Measurements from ENCODE around the gene NEDD8.

The NEDD8 gene

DNA sequence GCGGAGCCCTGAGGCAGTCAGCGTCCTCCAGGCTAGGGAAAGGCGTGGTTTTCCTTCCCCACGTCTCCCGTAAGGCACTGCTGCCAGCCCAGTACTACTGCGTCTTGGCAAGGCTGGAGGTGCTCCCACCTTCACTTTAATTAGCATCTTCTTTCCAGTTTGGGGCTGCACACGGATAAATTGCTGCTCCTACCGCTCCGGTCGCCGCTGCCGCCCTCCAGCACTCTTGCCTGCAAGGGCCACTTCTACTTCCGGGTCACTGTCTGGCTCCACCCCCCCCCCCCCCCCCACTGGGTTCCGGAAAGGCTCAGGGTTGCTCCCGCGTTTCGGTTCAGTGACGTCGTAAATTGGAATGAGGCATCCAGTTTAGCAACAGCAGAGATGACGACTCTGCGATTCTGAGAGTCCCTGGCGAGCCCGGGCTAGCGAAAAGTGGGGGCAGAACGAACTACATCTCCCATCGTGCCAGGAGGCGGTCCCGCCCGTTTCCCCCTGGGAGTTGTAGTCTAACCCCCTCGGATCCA lies at the start of gene NEDD8:
Gene NEDD8 (minus strand): TSS at position 247 of the 524 bp plus-strand sequence. CDS start 100 bp downstream, at position 147.
- peak; percentile 94 for DNase-seq (ENCODE audit: low spot score)

DNA sequence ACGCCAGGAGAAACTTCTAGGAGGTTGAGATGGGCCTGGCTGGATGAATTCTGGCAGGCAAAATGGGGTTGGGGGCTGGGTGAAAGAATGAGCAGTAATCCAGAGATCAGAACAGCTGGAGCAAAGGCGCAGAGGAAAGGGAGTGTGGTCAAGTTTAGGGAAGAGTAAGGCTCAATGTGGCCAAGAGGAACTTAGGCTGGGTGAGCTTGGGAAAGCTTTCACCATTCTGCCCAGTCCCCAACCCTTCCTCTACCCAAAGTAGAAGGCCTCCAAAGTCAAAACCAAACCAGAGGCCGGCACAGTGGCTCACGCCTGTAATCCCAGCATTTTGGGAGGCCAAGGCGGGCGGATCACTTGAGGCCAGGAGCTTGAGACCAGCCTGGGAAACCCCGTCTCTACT lies 49.5 kb upstream of the NEDD8 start:
- no peak for DNase-seq (ENCODE audit: low spot score)

DNA sequence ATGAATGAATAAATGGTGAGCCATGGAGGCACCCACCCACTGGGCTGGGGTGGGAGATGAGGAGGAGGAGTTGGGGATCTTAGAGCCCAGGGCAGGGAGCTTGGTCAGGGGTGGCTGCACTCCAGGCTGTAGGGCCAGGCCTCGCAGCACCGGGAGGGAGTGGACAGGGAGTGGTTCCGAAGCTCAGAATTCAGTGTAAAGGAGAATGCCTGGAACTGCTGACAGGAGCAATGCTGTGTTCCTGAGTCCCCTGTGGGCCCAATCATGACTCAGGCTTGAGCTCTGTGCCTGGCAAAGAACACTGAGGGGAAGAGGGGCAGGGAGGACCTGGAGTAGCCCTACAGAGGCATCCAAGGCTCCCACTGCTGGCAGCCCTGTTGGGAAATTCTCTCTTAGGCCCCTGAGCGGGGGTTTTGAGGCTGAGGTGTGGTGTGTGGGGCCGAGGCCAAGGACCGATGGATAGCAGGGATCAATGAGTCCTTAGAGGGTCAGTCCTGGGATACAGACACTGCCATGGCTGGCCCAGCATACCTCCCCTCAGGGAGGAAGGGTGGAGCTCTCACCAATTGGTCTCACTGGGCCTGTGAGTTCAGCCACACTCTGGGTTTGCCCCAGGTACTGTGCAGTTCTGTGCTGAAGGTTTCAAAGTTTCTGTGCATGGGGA lies 48.8 kb upstream of the NEDD8 start:
- no peak for DNase-seq (ENCODE audit: low spot score)

DNA sequence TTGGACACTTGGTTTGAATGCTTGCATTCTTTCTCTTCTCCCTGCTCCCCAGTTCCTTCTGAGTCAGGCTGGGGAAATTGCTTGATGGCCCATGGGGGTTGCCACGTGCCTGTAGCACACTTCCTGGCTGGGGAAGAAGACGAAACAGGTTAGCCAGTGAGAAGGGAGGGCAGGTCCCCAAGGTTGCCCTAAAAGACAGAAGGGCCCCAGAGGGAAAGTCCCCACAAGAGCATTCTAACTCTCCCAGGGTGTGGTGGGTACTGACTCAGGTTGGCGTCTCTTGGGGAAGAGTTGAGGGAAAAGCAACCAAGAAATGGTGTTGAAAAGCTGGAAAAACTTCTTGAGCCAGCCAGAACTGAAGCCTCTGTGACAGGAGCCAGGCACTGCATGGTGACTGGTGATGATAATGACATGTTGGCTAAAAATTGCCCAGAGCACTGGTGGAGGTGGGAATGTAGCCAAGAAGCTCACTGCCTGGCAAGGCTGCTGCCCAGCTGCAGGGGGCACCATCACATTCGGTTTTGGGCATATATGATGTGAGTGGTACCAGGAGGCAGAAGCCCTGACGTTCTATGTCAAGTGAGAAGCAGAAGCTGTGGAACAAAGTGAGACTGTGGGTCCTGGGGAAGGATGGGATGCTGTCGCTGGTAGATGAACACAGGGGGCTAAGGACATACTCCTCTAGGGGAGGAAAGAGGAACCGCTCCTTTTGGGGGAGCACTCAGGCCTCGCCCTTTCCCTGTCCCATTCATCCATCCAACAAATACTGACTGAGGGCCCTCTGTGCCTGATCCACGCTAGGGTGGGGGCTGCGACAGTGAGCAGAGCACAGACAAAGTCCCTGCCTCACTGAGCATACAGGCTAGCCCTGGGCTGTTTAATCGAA lies 47.4 kb upstream of the NEDD8 start:
- DNase-seq (ENCODE audit: low spot score) = peak; percentile 62

DNA sequence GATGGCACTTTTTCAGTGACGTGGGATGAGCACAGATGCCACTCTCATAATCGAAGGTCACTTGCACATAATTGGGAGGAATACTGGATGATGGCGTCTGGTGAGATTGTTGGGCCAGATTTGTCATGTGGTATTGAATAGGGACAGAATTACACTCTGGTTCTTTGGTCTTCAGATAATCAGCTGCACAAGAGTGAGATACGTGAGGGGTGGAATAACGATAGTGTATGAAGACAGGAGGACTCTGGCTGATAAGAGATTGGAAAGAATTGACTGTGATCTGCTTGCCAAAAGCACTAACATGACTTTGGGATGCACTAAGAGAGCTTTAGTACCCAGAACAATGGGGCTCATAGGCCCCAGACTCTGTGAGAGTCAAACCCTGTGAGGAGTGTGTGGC lies 46.3 kb upstream of the NEDD8 start:
- DNase-seq (ENCODE audit: low spot score) = no peak

DNA sequence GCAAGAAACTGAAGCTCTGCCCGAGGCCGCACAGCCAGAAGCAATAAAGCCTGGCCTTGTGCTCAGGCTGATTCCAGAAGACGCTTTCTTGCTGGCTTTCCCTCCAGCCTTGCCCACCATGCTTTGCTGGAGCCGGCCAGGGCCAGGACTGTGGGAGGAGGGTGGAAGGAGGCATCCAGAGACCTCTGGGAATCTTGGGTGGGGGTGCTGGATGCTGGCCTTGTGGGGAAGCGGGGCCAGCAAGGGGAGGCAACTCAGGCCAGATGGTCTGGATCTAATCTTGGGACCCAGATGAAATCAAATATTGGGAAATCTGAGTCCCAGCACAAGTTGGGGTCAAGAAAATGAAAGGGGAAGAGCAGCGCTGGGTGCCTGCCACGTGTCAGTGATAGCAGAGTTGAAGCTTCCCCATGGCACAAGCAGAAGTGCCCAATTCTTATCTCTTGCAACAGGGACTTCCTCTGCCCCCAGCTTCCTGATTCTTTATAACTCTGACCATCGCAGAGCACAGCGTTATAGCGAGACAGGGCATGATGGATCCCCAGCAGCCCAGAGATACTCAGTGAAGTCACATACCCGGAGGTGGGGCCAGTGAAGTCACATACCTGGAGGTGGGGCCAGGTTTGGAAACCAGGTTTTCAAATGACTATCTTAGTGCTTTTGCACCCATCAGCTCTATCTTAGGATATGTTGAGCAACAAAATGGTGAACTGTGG lies 45.6 kb upstream of the NEDD8 start:
- DNase-seq (ENCODE audit: low spot score) = no peak

DNA sequence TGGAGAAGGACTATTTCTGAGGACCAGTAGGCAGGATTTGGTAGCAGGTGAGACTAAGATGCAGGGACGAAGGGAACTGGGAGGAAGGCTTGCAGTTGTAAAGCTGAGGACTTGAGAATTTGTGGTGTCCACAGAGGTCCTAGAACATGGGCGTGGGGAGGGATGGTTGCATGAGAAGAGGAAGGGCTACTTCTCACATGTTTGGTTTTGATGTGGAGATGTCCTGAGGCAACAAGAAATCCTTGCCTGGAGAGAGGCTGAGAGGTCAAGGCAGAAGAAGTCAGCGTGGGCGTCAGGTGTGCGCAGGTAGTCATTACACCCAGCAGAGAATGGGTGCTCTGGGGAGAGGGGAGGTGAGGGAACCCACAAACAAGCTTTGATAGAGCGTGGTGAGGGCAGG lies 44.9 kb upstream of the NEDD8 start:
- no peak for DNase-seq (ENCODE audit: low spot score)

DNA sequence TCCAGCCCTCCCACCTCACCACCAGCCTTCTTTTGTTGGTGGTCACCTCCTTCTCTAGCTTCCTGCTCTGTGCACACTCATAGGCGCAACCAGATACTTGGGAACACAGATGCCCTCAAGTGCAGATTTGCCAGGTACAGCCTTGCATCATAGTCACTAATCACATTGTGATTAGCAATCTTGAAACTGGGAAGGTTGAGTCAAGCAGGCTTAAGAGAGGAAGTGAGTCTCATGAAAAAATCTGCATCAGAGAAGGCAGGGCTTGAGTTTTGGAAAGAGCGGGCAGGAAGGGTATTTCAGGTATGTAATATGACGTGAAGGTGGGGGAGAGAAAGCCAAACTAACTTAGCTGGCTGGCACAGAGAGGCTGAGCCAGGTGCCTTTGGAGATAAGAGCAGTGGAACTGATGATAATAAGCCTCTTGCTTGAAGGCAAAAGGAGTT lies 42.0 kb upstream of the NEDD8 start:
- no peak for DNase-seq (ENCODE audit: low spot score)

DNA sequence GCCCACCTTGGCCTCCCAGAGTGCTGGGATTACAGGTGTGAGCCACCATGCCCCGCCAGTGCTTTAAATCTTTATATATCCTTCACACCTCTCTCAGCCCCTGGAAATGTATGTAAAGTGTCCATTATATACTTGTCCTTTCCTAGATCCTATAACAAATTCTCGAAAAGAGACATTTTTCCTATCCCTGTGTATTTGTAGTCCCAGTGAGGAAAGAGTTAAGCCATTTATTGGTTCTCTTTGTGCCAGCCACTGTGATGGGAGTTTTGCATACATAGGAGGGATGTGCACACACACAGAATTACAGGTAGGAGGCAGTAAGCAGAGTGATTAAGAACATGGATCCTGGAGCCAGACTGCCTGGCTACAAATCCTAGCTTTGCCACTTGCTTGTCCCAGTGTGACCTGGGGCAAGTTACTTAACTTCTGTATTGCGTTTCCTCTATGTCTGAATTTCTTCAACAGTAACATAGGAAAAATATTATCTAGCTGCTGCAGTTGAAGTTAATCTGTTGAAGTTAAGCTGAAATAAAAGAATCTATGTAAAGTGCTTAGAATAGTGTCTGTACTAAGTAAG lies 41.3 kb upstream of the NEDD8 start:
- no peak for DNase-seq (ENCODE audit: low spot score)

DNA sequence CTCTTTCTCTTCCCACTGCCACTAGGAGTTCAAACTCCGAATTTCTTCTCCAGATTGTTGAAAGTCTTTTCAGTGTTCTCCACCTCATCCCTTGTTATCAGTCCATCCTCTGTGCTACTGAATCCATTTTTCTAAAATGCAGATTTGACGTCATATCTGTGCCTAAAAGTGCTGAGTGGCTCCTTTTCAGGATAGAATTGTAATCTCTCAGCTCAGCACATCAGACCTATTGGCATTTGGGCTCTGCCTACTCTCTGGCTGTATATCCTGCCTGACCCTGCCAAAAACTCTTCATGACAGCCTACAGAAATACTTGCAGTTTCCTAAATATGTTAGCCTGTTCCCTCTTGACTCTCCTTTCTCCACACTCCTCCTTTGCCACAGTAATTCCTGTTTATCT lies 40.3 kb upstream of the NEDD8 start:
- no peak for DNase-seq (ENCODE audit: low spot score)

DNA sequence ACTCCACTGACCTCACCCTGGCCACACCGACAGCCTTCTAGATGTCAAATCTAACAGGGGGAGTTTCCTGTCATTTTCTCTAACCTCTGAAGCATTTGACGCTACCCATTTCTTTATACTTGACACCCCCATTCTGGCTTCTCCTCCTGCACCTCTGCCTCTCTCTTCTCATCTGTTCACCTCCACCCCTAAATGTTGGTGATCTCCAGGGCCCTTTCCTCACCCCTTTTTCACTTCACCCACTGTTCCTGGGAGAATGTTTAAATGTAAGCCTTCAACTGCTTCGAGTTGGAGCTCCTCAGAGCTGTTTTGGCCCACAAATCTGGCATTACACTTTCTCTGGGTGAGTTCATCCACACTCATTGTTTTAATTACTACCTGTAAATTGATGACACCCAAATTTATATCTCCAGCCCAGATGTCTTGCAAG lies 39.7 kb upstream of the NEDD8 start:
- no peak for DNase-seq (ENCODE audit: low spot score)

DNA sequence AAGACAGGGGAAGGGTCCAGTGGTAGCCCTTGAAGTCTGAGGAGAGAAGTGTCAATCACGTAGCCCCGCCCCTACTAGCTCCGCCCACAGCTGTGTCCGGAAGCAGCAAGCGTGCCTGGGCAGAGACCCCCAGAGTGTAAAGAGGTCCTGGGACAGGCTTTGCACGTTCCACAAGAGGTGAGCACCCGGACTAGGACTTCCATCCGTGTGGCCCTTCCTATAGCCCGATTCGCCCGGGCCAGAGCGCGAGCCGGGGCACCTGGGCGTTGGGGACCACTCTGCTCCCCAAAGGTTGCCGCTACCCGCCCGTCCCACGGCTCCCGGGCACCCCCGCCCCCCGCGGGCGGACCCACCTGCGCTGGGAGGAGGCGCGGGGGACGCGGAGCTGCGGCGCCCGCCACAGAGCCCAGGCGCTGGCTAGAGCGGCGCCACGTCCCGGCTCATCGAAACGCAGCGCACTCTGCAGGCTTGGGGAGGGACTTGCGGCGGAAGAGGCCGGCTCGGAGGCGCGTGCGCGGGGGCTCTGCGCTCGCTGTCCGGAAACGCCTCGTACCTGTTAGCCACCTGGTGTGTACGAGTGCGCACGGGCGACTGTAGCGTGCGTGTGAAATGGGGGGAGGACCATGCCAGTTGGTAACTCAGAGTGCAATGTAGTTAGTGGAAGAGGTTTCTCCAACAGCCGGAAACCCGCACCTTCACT lies 39.1 kb upstream of the NEDD8 start, which contains the start of gene RABGGTA:
Gene RABGGTA (minus strand): TSS at position 464 of the 700 bp plus-strand sequence. CDS start 482 bp downstream, outside the sequence.
- DNase-seq (ENCODE audit: low spot score) = peak; percentile 87

DNA sequence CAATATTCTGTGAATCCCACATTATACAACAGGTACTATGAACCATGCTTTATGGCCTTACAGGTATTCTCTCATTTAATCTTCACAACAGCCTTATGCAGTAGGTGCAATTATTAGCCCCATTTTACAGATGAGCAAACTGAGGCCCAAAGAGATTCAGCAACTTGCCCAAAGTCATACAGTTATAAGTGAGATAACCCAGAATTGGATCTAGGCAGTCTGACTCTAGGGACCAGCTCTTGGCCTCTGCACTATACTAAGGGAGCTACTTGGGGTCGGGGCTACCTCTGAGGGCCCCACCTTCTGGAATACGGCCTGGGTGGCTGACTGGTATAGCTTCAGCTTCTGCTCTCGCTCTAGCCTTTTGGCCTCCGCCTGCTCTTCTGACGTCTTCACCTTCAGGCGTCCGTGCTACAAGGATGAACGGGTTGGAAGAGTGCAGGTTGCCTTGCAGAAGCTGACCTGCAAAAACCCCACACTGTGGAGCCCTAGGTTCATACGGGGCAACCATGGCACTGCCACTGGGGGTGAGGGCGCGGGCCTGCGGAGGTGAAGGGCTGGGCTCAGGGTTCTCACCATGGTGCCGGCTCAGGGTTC lies 38.5 kb upstream of the NEDD8 start:
- no peak for DNase-seq (ENCODE audit: low spot score)

DNA sequence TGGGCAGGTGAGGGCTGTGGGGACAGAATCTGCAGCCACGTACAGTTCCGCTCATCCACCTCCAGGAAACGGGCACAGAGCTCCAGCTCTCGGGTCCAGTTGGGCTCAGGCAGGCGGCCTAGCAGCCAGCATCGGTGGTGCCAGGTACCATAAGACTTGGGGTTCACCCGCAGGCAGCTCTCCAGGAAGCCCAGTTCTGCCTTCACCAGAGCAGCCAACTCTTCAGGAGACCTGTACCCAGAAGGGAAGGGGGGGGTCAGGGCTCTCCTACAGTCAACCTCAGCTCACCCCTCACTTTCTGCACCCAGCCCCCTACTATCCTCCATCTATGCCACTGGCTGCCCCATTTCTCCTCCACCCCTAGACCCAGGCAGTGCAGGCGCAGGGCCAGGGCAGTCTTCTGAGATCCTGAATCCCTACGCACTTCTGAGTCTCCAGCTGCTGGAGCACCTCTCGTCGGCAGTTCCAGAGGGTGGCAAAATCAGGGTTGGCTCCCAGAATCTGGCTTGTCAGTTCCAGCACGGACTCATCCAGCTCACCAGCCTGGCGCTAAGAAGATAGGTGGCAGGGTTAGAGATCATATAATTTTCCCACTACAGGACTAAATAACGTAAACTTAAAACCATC lies 37.9 kb upstream of the NEDD8 start:
- no peak for DNase-seq (ENCODE audit: low spot score)

DNA sequence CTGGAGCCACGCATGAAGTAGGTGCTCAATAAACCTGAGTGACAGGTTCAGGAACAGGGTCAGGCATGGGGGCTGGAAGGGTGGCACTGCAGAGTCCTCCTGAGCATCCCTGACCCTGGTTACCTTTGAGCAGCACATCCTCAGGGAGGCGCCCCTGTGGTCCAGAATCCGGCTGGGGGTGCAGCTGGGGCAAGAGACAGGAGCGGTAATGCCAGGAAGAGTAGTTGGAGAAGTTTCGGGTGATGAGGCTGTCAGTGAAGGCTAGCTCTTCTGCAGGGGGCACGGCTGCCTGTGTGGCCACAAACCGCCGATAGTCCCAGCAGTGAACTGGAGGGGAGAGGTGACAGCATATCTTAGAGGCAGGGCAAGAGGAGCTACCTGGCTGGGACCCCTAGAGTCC lies 37.2 kb upstream of the NEDD8 start:
- no peak for DNase-seq (ENCODE audit: low spot score)

DNA sequence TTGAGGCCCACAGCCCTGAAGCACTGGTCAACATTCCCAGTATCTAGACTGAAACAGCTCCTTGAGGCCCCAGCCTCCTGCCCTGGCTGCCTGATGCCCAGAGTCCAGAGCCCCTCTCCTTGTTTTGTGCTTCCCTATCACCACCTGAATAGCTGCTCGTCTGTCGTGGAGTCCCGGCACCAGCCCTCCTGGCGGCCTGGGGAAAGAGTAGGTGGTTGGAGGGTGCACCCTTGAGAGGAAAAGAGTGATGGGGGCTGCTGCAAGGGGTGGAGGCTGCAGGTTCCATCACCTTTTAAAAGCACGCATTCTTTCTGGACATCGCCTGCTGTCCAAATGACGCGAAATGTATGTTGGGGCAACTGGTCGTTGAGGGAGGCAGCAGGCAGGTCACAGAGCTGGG lies 36.1 kb upstream of the NEDD8 start:
- DNase-seq (ENCODE audit: low spot score) = no peak

DNA sequence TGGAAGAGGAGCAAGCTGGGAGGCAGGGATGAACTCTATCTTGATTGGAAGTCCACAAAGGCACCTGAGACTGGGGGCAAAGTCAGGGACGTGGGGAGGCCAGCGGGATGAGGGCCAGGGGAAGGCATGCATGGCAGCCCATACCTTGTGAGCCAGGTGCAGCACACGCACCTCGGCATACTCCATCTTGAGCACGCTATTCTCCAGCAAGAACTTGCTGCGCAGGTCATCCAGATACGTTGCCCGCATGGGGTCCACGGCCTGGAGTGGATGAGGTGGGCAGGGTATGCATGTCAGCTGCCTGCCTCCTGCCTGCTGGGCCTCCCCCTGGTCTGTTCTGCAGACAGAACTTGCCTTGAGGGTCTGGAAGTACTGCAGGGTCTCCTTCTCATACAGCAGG lies 35.3 kb upstream of the NEDD8 start:
- no peak for DNase-seq (ENCODE audit: low spot score)

DNA sequence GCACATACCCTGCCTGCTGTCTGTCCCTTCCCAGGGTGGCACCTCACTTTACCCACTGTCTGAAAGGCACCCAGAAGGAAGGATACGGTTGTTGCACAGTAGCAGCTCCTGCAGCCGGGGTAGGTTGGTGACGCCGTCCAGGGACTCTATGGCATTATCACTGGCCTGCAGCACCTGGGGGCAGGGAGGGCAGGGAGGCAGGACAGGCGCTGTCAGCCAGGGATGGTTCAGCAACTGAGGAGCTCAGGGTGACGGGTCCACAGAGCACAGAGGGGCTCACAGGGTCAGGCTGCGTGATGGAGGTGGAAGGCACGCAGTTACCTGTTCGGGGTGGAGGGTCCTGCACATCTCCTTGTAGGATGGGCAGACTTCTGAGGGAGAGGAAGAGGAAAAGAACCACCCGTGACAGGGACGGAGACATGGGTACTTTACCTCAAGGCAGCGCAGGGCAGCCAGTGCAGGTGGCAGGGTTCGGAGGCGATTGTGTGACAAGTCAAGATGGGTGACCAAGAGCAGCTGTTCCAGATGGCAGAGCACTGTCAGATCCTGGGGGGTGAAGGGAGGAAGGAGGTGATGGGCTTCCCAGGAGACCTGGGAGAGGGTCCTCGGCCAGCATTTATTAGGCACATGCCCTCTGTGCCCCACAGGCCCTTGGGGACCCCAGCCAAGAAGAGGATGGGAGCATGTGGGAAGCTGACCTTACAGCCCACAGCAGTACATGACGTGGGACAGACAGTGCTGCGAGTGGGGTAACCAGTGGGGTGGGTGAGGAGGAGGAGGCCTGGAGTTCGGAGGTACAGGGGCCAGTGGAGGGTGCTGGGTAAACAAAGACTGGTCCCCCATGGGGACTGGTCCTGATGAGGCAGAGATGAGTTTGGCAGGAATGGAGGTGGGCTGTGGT lies 34.4 kb upstream of the NEDD8 start:
- no peak for DNase-seq (ENCODE audit: low spot score)

DNA sequence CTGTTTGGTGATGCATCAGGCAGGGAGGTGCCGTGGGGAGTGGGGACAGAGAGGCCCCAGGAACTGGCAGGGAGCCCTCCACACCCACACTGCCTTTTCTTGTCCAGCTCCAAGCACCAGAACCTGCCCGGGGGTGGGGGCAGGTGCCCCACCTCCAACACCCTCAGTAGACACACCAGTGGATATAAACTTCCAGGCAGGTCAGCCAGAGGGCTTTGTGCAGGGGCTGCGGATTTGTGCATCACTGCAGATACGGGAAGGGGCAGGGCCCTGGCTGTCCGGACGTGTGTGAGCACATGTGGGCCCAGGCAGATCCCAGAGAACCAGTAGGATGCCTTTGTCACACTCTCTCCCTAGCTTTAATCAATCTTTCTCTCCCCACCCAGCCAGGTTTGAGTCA lies 32.1 kb upstream of the NEDD8 start:
- DNase-seq (ENCODE audit: low spot score) = no peak

Measured in putamen (tissue), 1 donor.